ENCODE data around the gene TRIM44. TPM values are rescaled to one million over a fixed set of nuclear protein-coding genes. Genes with fewer than 3 reads are reported as not detected.

TRIM44 gene
- total RNA-seq, 1 experiment from 2014 or later: 33.4 TPM

DNA sequence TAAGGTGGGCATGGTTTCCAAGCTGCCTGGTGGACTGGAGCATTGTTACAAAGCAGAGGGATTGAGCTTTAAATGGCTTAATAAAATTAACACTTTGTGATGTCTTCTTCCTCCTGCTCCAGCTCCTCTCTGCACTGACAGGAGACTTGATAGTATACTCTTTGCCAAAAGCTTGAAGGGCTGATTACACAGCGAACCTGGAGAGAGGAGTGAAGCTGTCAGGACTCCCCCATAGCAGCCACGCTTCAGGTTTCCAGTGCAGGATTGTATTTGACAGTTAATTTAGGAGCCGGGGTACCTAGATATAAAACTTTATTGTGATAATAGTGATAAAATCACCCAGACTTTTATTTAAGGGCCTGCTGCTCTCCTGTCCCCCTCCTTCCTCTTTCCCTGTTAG is 50.0 kb downstream of the TRIM44 start:
- POLR2A ChIA-PET: no interaction called here
- H3K4me3 ChIP-seq (replicated peaks in 1 of 2; ENCODE audit: low read depth in 1 of 2, low read length in 2 of 2): no peak overlapping the region
- no peaks in the 10 kb centered on the region for H4K20me1 ChIP-seq (ENCODE audit: insufficient read depth)
- H3K9ac ChIP-seq (ENCODE audit: low read length): no peak overlapping the region
- no peaks in the 10 kb centered on the region for H3K36me3 ChIP-seq (ENCODE audit: control insufficient read depth in 1 of 2, insufficient read depth in 2 of 2, low read length in 2 of 2)
- no peaks in the 10 kb centered on the region for H3K27me3 ChIP-seq (ENCODE audit: insufficient read depth, low read length)
- CTCF ChIA-PET: no interaction called here
- intact Hi-C loops (cut with micrococcal nuclease): loop anchor here (5.0 to 10.0 kb wide), 3 partner anchors 342 to 555 kb away; no protein-coding TSS in a partner anchor
- H2AFZ ChIP-seq (ENCODE audit: low read depth, low read length, poor library complexity, severe bottlenecking): no peak overlapping the region
- H3K4me2 ChIP-seq (ENCODE audit: low read length): no peak overlapping the region
- BruUV-seq (replicated peaks): no TSS peak
- TF ChIP-seq ZFX (IDR thresholded peaks at IDR 0.05) (no peak), ZNF274 (IDR thresholded peaks at IDR 0.05; ENCODE audit: low read depth, low read length) (no peak), ELF1 (IDR thresholded peaks at IDR 0.05; ENCODE audit: borderline replicate concordance, low read depth) (no peak), SRF (IDR thresholded peaks at IDR 0.05; ENCODE audit: low read depth) (no peak), SP1 (IDR thresholded peaks at IDR 0.05; ENCODE audit: low read depth) (no peak), YY1 (IDR thresholded peaks at IDR 0.05; ENCODE audit: extremely low read depth, insufficient replicate concordance, low read depth, low read length) (no peak), EZH2phosphoT487 (IDR thresholded peaks at IDR 0.05; ENCODE audit: borderline replicate concordance) (no peak), EGR1 (IDR thresholded peaks at IDR 0.05; ENCODE audit: low read depth) (no peak), POLR2A (IDR thresholded peaks at IDR 0.05; ENCODE audit: borderline replicate concordance, extremely low read depth, insufficient read depth, insufficient read length) (no peak)
- TF ChIP-seq, protein P1, sequence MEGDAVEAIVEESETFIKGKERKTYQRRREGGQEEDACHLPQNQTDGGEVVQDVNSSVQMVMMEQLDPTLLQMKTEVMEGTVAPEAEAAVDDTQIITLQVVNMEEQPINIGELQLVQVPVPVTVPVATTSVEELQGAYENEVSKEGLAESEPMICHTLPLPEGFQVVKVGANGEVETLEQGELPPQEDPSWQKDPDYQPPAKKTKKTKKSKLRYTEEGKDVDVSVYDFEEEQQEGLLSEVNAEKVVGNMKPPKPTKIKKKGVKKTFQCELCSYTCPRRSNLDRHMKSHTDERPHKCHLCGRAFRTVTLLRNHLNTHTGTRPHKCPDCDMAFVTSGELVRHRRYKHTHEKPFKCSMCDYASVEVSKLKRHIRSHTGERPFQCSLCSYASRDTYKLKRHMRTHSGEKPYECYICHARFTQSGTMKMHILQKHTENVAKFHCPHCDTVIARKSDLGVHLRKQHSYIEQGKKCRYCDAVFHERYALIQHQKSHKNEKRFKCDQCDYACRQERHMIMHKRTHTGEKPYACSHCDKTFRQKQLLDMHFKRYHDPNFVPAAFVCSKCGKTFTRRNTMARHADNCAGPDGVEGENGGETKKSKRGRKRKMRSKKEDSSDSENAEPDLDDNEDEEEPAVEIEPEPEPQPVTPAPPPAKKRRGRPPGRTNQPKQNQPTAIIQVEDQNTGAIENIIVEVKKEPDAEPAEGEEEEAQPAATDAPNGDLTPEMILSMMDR (IDR thresholded peaks at IDR 0.05 in 2 of 3, conservative IDR thresholded peaks at IDR 0.05 in 1 of 3; ENCODE audit: borderline replicate concordance in 1 of 3, insufficient read depth in 1 of 3, low read depth in 2 of 3, low read length in 2 of 3): no peak
- TF ChIP-seq, protein P2, sequence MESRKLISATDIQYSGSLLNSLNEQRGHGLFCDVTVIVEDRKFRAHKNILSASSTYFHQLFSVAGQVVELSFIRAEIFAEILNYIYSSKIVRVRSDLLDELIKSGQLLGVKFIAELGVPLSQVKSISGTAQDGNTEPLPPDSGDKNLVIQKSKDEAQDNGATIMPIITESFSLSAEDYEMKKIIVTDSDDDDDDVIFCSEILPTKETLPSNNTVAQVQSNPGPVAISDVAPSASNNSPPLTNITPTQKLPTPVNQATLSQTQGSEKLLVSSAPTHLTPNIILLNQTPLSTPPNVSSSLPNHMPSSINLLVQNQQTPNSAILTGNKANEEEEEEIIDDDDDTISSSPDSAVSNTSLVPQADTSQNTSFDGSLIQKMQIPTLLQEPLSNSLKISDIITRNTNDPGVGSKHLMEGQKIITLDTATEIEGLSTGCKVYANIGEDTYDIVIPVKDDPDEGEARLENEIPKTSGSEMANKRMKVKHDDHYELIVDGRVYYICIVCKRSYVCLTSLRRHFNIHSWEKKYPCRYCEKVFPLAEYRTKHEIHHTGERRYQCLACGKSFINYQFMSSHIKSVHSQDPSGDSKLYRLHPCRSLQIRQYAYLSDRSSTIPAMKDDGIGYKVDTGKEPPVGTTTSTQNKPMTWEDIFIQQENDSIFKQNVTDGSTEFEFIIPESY (IDR thresholded peaks at IDR 0.05; ENCODE audit: extremely low read depth, insufficient replicate concordance, low read length): no peak
- TF ChIP-seq, protein P3, sequence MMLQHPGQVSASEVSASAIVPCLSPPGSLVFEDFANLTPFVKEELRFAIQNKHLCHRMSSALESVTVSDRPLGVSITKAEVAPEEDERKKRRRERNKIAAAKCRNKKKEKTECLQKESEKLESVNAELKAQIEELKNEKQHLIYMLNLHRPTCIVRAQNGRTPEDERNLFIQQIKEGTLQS (IDR thresholded peaks at IDR 0.05): no peak
- no peaks in the 10 kb centered on the region for H3K4me1 ChIP-seq (ENCODE audit: control insufficient read depth in 1 of 2, insufficient read depth in 2 of 2, low read length in 2 of 2)
- RAD21 ChIA-PET (ENCODE audit: low non-redundant PET in 1 of 2, low total read pairs in 2 of 2, uncharacterized antibody in 2 of 2, unreplicated experiment in 2 of 2): no interaction called here
- no peak for ATAC-seq
- no peak for DNase-seq (ENCODE audit: low read depth, low spot score)
- no peaks in the 10 kb centered on the region for H3K9me2 ChIP-seq (ENCODE audit: insufficient read depth)
- no peak overlapping the region for H3K27ac ChIP-seq (ENCODE audit: low read depth, low read length)
- H3K79me2 ChIP-seq (ENCODE audit: insufficient read depth, low read length): no peaks in the 10 kb centered on the region; the same call in 1 of the 2 replicates
- H3K9me3 ChIP-seq (ENCODE audit: control insufficient read depth in 1 of 2, insufficient read depth in 1 of 2, low read depth in 1 of 2, low read length in 2 of 2): no peaks in the 10 kb centered on the region

All from HCT116 (cell line).